DND-41 (cell line): ENCODE results near the gene DIS3L2.

ENCODE experiments used
- ATAC-seq: fragments of 200-7000 bp; cut with Tn5 transposase; 3 replicates; pipeline ENCODE4 v1.9.1; 2021; ENCODE audit warnings: low read depth; ENCODE audit not compliant: insufficient read depth
- DNase-seq: peaks from one replicate; pipeline ENCODE4 v3.0.0-alpha.2; 2020
- H2AFZ ChIP-seq: 2 replicates; pipeline ENCODE4 v1.6.0; 2012; ENCODE audit warnings: low read depth, low read length
- H3K27ac ChIP-seq: 2 replicates; pipeline ENCODE4 v1.5.1; 2012; ENCODE audit warnings: low read length, inconsistent platforms
- H3K27me3 ChIP-seq: fragments of 200-600 bp; sonication (generic); 2 replicates; pipeline ENCODE4 v1.6.0; 2012; ENCODE audit warnings: low read length, mild to moderate bottlenecking, inconsistent platforms; ENCODE audit not compliant: insufficient read depth, poor library complexity
- H3K36me3 ChIP-seq: 2 replicates; pipeline ENCODE4 v1.5.1; 2012; ENCODE audit warnings: low read length, inconsistent platforms; ENCODE audit not compliant: insufficient read depth
- H3K4me1 ChIP-seq: 2 replicates; pipeline ENCODE4 v1.5.1; 2012; ENCODE audit warnings: mild to moderate bottlenecking, low read length; ENCODE audit not compliant: insufficient read depth
- H3K4me2 ChIP-seq: 2 replicates; pipeline ENCODE4 v1.6.0; 2012; ENCODE audit warnings: mild to moderate bottlenecking, moderate library complexity, low read length, inconsistent platforms; ENCODE audit not compliant: insufficient read depth
- H3K4me3 ChIP-seq, 2 experiments: fragments of 200-600 bp in 1 of 2; shearing (Covaris generic) in 1 of 2; 2 replicates each; pipeline ENCODE4 v1.5.1; 2012 to 2016; ENCODE audit warnings: inconsistent platforms in 2 of 2, low read length in 2 of 2, mild to moderate bottlenecking in 2 of 2, low read depth in 1 of 2, moderate library complexity in 1 of 2
- H3K79me2 ChIP-seq: 2 replicates; pipeline ENCODE4 v1.6.0; 2012; ENCODE audit warnings: low read length, inconsistent platforms; ENCODE audit not compliant: insufficient read depth
- H3K9ac ChIP-seq: 2 replicates; pipeline ENCODE4 v1.6.0; 2012; ENCODE audit warnings: low read depth, mild to moderate bottlenecking, inconsistent platforms, low read length, moderate library complexity
- H3K9me3 ChIP-seq: 2 replicates; pipeline ENCODE4 v1.5.1; 2012; ENCODE audit warnings: low read length, moderate library complexity, mild to moderate bottlenecking, inconsistent platforms; ENCODE audit not compliant: insufficient read depth, severe bottlenecking
- H4K20me1 ChIP-seq: 2 replicates; pipeline ENCODE4 v1.6.0; 2012; ENCODE audit warnings: low read length; ENCODE audit not compliant: insufficient read depth
- CTCF ChIP-seq: IDR thresholded peaks from 2 replicates; pipeline ENCODE4 v1.5.1; 2012; ENCODE audit warnings: borderline replicate concordance, low read length, moderate library complexity, mild to moderate bottlenecking; ENCODE audit not compliant: poor library complexity, severe bottlenecking; ENCODE audit errors: extremely low read depth
- EZH2 ChIP-seq: IDR thresholded peaks from 3 replicates; pipeline ENCODE4 v1.6.1; 2012; ENCODE audit warnings: borderline replicate concordance, low read depth, mild to moderate bottlenecking, moderate library complexity, low read length, inconsistent platforms; ENCODE audit not compliant: severe bottlenecking

The DIS3L2 gene

DNA sequence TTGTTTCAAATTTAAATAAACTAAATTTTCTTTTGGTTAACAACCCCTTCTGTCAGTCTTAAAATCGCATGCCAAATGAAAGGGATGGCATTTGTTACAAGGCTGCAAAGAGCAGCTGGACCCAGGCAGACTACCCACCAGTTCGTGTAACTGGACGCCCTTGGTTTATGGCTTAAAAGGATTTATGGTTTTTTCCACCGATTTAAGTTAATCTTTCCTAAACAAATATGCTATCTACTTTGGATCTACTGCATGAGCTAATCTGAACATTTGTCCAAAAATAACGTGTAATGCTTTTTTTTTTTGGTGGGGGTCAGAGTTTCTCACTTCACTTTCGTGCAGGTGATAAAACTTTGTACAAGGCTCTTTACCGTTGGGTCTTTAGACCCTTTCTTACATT lies 62.9 kb downstream of the DIS3L2 start:
- ATAC-seq = no peak
- peaks cover 59% of the 10 kb centered on the region for H3K36me3 ChIP-seq
- no peak for TF ChIP-seq CTCF
- TF ChIP-seq EZH2 = no peak
- no peaks in the 10 kb centered on the region for H3K9me3 ChIP-seq
- H3K79me2 ChIP-seq = no peaks in the 10 kb centered on the region
- no peak overlapping the region for H3K4me3 ChIP-seq
- no peaks in the 10 kb centered on the region for H3K27me3 ChIP-seq
- no peaks in the 10 kb centered on the region for H4K20me1 ChIP-seq
- no peak overlapping the region for H3K9ac ChIP-seq
- no peaks in the 10 kb centered on the region for H3K4me1 ChIP-seq
- no peak overlapping the region for H3K4me2 ChIP-seq
- no peak overlapping the region for H2AFZ ChIP-seq
- no peak overlapping the region for H3K27ac ChIP-seq
- no peak for DNase-seq

GRCh38 chr2:232026910-232027309 lies 65.4 kb downstream of the DIS3L2 start:
- no peak for DNase-seq
- no peak overlapping the region for H3K4me2 ChIP-seq
- H3K79me2 ChIP-seq = 0 out of 2 replicates have a peak, but pooled peaks cover 2% of the 10 kb centered on the region
- no peak overlapping the region for H3K9ac ChIP-seq
- H2AFZ ChIP-seq = no peak overlapping the region
- no peak for ATAC-seq
- no peak overlapping the region for H3K4me3 ChIP-seq
- H3K36me3 ChIP-seq = peaks cover 65% of the 10 kb centered on the region
- H4K20me1 ChIP-seq = no peaks in the 10 kb centered on the region
- no peak for TF ChIP-seq CTCF
- TF ChIP-seq EZH2 = no peak
- H3K27me3 ChIP-seq = no peaks in the 10 kb centered on the region
- H3K4me1 ChIP-seq = no peaks in the 10 kb centered on the region
- H3K27ac ChIP-seq = no peak overlapping the region
- no peaks in the 10 kb centered on the region for H3K9me3 ChIP-seq

DNA sequence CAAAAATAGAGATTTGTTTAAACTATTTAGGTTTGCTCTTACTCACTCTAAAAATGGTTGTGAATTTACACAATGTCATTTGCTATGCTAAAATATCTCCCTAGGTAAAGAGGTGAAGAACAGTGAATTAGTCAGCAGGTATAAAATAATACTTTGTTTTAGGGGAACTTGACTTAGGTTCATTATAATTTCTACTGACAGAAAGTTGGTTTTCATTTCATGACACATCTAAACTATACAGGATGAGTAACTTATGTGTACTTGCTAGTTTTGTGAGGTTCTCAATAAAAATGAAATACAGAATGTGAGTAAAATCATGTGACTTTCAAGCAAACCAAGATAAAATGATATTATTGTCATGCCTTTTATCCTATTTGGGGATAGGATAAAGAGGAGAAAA lies 66.0 kb downstream of the DIS3L2 start:
- TF ChIP-seq CTCF (no peak), EZH2 (no peak)
- H3K36me3 ChIP-seq = peaks cover 60% of the 10 kb centered on the region
- H2AFZ ChIP-seq = no peak overlapping the region
- H3K4me2 ChIP-seq = no peak overlapping the region
- DNase-seq (no peak), ATAC-seq (no peak)
- no peaks in the 10 kb centered on the region for H4K20me1 ChIP-seq
- H3K4me1 ChIP-seq = no peaks in the 10 kb centered on the region
- no peaks in the 10 kb centered on the region for H3K9me3 ChIP-seq
- 0 out of 2 replicates have a peak, but pooled peaks cover 2% of the 10 kb centered on the region for H3K79me2 ChIP-seq
- no peak overlapping the region for H3K9ac ChIP-seq
- H3K4me3 ChIP-seq = no peak overlapping the region
- no peak overlapping the region for H3K27ac ChIP-seq
- no peaks in the 10 kb centered on the region for H3K27me3 ChIP-seq

DNA sequence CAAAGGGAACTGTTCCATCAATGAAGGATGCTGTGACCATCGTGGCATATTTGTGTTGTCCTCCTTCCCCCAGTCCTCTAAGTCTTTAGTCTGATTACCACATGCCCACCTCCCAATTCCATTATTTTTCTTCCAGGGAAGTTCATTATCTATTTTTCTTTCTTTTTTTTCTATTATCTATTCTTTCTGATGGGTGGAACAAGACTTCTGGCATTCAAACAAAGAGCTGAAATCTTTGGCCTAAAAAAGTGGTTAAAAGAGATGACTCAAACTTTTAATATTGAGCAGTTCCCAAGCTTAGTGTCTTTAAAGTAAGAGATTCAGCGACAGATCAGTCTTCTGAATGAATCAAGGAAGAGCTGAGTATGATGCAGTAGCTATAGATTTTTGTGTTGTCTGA lies 66.6 kb downstream of the DIS3L2 start:
- DNase-seq (no peak), ATAC-seq (no peak)
- Histone ChIP-seq H3K4me1 (no peaks in the 10 kb centered on the region), H3K36me3 (peaks cover 55% of the 10 kb centered on the region), H3K27ac (no peak overlapping the region), H3K4me2 (no peak overlapping the region), H3K4me3 (no peak overlapping the region), H3K79me2 (0 out of 2 replicates have a peak, but pooled peaks cover 2% of the 10 kb centered on the region), H2AFZ (no peak overlapping the region), H3K27me3 (no peaks in the 10 kb centered on the region), H4K20me1 (no peaks in the 10 kb centered on the region), H3K9ac (no peak overlapping the region), H3K9me3 (no peaks in the 10 kb centered on the region)
- TF ChIP-seq CTCF = no peak
- TF ChIP-seq EZH2 = no peak
